Breast epithelium (tissue), 3 donors: ENCODE results near the gene PTPN7.

Source experiments
- POLR2AphosphoS5 ChIP-seq, 3 donors: sonication (generic); formaldehyde crosslinking; IDR thresholded peaks; one replicate each; pipeline ENCODE4 v1.6.1; 2017; ENCODE audit warnings: antibody characterized with exemption in 3 of 3
- TF ChIP-seq, protein P1 (sequence below), 3 donors: fragments of 450-650 bp; IDR thresholded peaks; one replicate each; pipeline ENCODE4 v1.5.1; 2016 to 2017; ENCODE audit warnings: antibody characterized with exemption in 3 of 3, mild to moderate bottlenecking in 3 of 3, moderate library complexity in 3 of 3

DNA sequence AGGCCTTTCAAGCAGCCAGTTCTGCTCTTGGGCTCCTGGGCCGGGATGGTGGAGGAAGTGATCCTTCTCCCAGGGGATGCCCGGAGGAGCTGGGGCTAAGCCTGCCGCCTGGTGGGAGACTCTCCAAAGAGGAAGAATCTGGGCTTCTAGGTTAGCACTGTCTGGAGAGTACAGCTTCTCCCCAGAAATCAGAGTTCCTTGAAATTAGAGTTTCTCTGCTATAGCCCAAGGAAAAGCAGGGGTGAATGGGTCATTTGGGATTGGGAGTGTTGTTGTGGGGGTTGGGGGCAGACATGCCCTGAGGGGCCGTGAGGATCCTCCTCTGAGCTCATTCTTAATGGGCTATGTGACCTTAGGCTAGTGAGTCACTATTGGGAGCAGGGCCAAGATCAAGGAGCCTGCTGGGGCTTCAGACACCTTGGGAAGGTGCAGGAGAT is 39.7 kb upstream of the PTPN7 start:
- TF ChIP-seq, protein P1, sequence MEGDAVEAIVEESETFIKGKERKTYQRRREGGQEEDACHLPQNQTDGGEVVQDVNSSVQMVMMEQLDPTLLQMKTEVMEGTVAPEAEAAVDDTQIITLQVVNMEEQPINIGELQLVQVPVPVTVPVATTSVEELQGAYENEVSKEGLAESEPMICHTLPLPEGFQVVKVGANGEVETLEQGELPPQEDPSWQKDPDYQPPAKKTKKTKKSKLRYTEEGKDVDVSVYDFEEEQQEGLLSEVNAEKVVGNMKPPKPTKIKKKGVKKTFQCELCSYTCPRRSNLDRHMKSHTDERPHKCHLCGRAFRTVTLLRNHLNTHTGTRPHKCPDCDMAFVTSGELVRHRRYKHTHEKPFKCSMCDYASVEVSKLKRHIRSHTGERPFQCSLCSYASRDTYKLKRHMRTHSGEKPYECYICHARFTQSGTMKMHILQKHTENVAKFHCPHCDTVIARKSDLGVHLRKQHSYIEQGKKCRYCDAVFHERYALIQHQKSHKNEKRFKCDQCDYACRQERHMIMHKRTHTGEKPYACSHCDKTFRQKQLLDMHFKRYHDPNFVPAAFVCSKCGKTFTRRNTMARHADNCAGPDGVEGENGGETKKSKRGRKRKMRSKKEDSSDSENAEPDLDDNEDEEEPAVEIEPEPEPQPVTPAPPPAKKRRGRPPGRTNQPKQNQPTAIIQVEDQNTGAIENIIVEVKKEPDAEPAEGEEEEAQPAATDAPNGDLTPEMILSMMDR (IDR thresholded peaks at IDR 0.05): no peak
- TF ChIP-seq POLR2AphosphoS5 (IDR thresholded peaks at IDR 0.05): no peak
